Gastroesophageal sphincter (tissue), 4 donors: Measurements from ENCODE around the gene NUAK1. TPM values are rescaled to one million over a fixed set of nuclear protein-coding genes. Genes with fewer than 3 reads are reported as not detected.

ENCODE experiments used
- ATAC-seq: fragments of 150-250 bp; one replicate; pipeline ENCODE4 v1.9.1; 2016; ENCODE audit warnings: mild to moderate bottlenecking, moderate library complexity
- H3K27ac ChIP-seq, 4 donors: fragments of 200-600 bp; sonication (generic) in 3 of 4; 1 replicate in 3 of 4; 2 replicates in 1 of 4; pipeline ENCODE4 v1.5.1; 2016 to 2019
- H3K27me3 ChIP-seq: fragments of 200-600 bp; sonication (generic); one replicate; pipeline ENCODE4 v1.5.1; 2019
- H3K36me3 ChIP-seq, 2 donors: fragments of 200-600 bp; sonication (generic); one replicate each; pipeline ENCODE4 v1.5.1; 2019; ENCODE audit warnings: control low read depth in 1 of 2
- H3K4me1 ChIP-seq, 3 donors: fragments of 200-600 bp; sonication (generic); 1 replicate in 2 of 3; 2 replicates in 1 of 3; pipeline ENCODE4 v1.5.1; 2016 to 2019; ENCODE audit warnings: control low read depth in 2 of 3
- H3K4me3 ChIP-seq, 2 donors: fragments of 200-600 bp; sonication (generic); one replicate each; pipeline ENCODE4 v1.5.1; 2019; ENCODE audit warnings: mild to moderate bottlenecking in 1 of 2, moderate library complexity in 1 of 2
- H3K9me3 ChIP-seq, 3 donors: fragments of 200-600 bp; sonication (generic); one replicate each; pipeline ENCODE4 v1.5.1; 2017 to 2019; ENCODE audit warnings: control low read depth in 2 of 3
- EP300 ChIP-seq: sonication (generic); formaldehyde crosslinking; IDR thresholded peaks from one replicate; pipeline ENCODE4 v1.6.1; 2017; ENCODE audit warnings: antibody characterized with exemption, mild to moderate bottlenecking
- POLR2A ChIP-seq, 2 donors: fragments of 450-650 bp; IDR thresholded peaks; one replicate each; pipeline ENCODE4 v1.6.1; 2017; ENCODE audit warnings: antibody characterized with exemption in 2 of 2, mild to moderate bottlenecking in 2 of 2, moderate library complexity in 1 of 2
- POLR2AphosphoS5 ChIP-seq: sonication (generic); formaldehyde crosslinking; IDR thresholded peaks from one replicate; pipeline ENCODE4 v1.6.1; 2017; ENCODE audit warnings: antibody characterized with exemption
- WGBS, 2 donors: methylation state at CpG; one replicate each; pipeline ENCODE4 v1.1.5; 2018; ENCODE audit warnings: low coverage in 1 of 2; 5-methylcytosine and 5-hydroxymethylcytosine counted together
- total RNA-seq, 4 donors: library from RNA; depleted of rRNA; stranded (reverse); fragments of >200 nt; gene quantifications; one replicate each; pipeline ENCODE4 v1.1.0, GENCODE V29; 2016
- TF ChIP-seq, protein P1 (sequence below), 4 experiments: fragments of 200-600 bp in 2 of 4; fragments of 450-650 bp in 2 of 4; sonication (generic) in 1 of 4; IDR thresholded peaks; one replicate each; pipeline ENCODE4 v1.5.1; 2017 to 2019; ENCODE audit warnings: antibody characterized with exemption in 4 of 4, mild to moderate bottlenecking in 2 of 4, moderate library complexity in 2 of 4

NUAK1 gene
- total RNA-seq, 4 donors from 2014 or later, result 7.4 to 27.7 (median 10.7) TPM

DNA sequence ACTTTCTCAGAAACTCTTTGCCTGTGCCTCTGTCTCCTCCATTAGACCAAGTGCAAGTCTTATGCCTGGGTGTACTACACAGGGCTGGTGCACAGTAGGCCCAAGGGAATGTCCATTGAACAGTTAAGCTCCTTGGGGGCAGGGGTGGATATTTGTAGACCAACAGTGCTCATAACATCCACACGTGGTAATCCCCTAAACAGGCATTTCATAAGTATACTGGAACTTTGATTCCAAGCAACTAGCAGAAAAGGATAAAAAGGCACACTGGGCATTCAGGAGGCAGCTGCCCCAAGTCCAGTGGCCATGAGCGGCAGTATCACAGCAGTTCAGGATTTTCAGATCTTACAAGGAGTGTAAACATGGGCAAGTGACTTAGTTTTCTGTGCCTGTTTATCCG is 16.8 kb downstream of the NUAK1 start:
- no peaks in the 10 kb centered on the region for H3K36me3 ChIP-seq
- H3K27me3 ChIP-seq, result no peaks in the 10 kb centered on the region
- no peaks in the 10 kb centered on the region for H3K9me3 ChIP-seq
- H3K4me3 ChIP-seq, result no peak overlapping the region
- peak overlapping the region in 2 of 4 donors; percentile 2 to 29 for H3K27ac ChIP-seq
- peaks cover 0 to 47% (median 10%) of the 10 kb centered on the region in 3 donors for H3K4me1 ChIP-seq
- no peak for ATAC-seq
- WGBS, 2 donors, result 75 to 100% methylated on average over 1 of the region's 3 CpGs
- TF ChIP-seq, protein P1, sequence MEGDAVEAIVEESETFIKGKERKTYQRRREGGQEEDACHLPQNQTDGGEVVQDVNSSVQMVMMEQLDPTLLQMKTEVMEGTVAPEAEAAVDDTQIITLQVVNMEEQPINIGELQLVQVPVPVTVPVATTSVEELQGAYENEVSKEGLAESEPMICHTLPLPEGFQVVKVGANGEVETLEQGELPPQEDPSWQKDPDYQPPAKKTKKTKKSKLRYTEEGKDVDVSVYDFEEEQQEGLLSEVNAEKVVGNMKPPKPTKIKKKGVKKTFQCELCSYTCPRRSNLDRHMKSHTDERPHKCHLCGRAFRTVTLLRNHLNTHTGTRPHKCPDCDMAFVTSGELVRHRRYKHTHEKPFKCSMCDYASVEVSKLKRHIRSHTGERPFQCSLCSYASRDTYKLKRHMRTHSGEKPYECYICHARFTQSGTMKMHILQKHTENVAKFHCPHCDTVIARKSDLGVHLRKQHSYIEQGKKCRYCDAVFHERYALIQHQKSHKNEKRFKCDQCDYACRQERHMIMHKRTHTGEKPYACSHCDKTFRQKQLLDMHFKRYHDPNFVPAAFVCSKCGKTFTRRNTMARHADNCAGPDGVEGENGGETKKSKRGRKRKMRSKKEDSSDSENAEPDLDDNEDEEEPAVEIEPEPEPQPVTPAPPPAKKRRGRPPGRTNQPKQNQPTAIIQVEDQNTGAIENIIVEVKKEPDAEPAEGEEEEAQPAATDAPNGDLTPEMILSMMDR (IDR thresholded peaks at IDR 0.05), result no peak
- TF ChIP-seq POLR2AphosphoS5, result no peak
- TF ChIP-seq POLR2A (IDR thresholded peaks at IDR 0.05), result no peak

DNA sequence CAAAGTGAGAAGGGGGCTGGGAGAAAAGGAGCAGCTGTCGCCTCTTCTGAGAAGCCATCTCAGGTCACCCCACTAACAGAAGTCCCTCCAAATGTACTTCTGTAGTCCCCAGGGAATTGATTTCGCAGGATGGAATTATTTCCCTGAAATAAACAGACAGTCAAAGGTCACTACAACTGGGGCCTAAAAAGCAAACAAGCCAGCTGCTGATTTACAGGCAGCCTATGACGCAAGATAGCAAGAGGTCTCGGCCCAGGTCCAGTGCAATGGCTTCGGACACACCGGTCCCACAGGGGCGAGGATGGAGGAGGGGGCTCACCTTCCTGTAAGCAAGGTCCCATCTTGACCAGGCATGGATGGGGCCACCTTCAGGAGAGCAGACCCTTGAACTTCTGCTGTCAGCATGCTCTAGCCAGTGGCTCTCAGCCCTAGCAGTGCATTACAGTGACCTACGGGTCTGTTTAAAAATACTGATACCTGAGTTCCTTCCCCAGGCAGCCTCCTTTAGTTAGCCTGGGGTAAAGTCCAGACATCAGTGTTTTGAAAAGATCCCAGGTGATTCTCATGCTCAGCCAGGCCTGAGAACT is 18.1 kb downstream of the NUAK1 start:
- peak overlapping the region in 3 of 4 donors; percentile 11 to 60 (median 48) for H3K27ac ChIP-seq
- ATAC-seq, result peak; percentile 54

DNA sequence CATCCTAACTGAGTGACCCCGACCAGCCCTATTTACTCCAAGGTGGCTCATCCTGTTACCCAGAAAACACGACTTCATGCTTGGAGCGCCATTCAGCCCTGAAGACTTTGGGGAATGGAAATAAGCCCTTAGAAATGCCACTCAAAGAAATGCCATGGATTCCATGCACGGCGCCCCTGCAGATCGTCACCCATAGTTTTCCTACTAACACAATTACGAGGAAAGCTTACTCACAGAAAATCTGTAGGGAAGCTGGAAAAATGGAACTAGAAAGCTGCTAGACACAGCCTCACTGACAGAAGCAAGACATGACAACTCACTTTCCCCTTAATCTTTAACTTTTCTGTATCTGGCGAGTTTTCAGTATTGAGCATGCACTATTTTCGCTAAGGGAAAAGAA is 19.5 kb downstream of the NUAK1 start:
- Histone ChIP-seq H3K36me3 (no peaks in the 10 kb centered on the region), H3K9me3 (no peaks in the 10 kb centered on the region), H3K4me1 (peaks cover 2 to 42% (median 7%) of the 10 kb centered on the region in 3 donors), H3K27ac (peak overlapping the region in 1 of 4 donors; percentile 3), H3K27me3 (no peaks in the 10 kb centered on the region), H3K4me3 (no peak overlapping the region)
- TF ChIP-seq POLR2A (IDR thresholded peaks at IDR 0.05) (no peak), EP300 (no peak), POLR2AphosphoS5 (no peak)
- TF ChIP-seq, protein P1 (IDR thresholded peaks at IDR 0.05), result no peak
- WGBS, 2 donors, result 78 to 81% methylated on average over 4 to 9 of the region's 9 CpGs
- ATAC-seq, result no peak

More for the DNA sequence above, 18.1 kb downstream of the NUAK1 start:
- WGBS, 2 donors, result 62 to 72% methylated on average over 3 to 5 of the region's 8 CpGs
- H3K9me3 ChIP-seq, result no peaks in the 10 kb centered on the region
- TF ChIP-seq POLR2AphosphoS5 (peak; percentile 66), EP300 (no peak)
- H3K4me3 ChIP-seq, result no peak overlapping the region
- no peaks in the 10 kb centered on the region for H3K27me3 ChIP-seq
- peaks cover 0 to 37% (median under 1%) of the 10 kb centered on the region in 3 donors for H3K4me1 ChIP-seq
- H3K36me3 ChIP-seq, result no peaks in the 10 kb centered on the region

DNA sequence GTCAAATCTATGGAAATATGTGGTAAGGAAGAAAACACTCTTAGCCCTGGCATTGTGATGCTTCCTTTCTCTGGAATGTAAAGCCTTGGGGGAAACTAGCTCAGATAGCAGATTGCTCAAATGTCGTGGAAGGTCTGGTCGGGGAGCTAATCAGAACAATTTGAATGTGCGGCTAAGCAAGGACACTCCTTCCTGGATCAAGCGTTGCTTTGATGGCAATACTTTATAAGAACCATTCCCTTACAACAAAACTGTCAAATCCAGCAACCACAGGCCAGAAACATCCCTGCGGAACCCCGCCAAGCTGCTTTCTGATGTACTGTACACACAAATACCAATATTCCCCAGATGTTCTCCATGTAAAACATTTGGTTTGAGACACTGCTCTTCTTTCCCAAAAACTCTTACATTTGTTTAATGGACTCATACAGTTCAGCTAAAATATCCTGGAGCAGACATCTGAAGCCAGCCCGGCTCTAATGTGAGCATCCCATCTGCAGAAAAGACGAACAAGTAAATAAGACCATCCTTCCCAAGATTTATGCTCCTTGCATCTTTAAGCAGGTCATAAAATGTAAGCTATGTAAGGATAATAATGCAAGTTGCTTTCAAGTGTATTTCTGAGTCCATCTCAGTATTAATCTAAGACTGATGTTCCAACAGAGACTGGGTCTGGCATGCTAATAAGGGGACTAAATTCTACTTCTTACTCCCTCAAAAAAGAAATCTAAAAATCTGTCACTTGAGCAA is 20.2 kb downstream of the NUAK1 start:
- Histone ChIP-seq H3K4me1 (peaks cover 2 to 43% (median 12%) of the 10 kb centered on the region in 3 donors), H3K36me3 (no peaks in the 10 kb centered on the region), H3K9me3 (no peaks in the 10 kb centered on the region), H3K27ac (peak overlapping the region in 1 of 4 donors; percentile 3), H3K4me3 (no peak overlapping the region), H3K27me3 (no peaks in the 10 kb centered on the region)
- ATAC-seq, result no peak
- WGBS, 2 donors, result 63 to 100% methylated on average over 4 to 8 of the region's 8 CpGs
- no peak for TF ChIP-seq EP300
- TF ChIP-seq, protein P1 (IDR thresholded peaks at IDR 0.05), result no peak
- TF ChIP-seq POLR2AphosphoS5, result no peak

DNA sequence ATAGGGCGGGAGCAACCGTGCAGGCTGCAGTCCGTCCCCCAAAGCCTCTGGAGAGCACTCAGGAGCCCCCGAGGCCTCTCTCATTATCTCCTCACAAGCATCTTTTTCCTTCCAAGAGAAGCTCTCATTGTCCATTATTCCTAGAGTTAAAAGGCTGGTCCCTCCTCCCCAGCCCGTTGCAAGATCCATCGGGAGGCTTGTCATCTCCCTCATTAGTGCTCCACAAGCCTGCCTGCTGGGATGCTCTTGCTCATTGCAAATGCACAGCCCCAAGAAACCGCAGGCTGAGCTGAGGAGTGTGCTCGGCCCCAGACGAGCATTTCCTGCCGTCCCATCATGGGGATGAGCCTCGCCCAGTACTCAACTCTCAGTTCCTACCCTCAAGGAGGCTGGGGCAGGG is 23.3 kb downstream of the NUAK1 start:
- WGBS, 2 donors, result 61 to 83% methylated on average over 6 to 9 of the region's 11 CpGs
- no peak overlapping the region for H3K27ac ChIP-seq

More for the DNA sequence above, 23.3 kb downstream of the NUAK1 start:
- ATAC-seq, result no peak
- Histone ChIP-seq H3K36me3 (no peaks in the 10 kb centered on the region), H3K4me3 (no peak overlapping the region), H3K27me3 (no peaks in the 10 kb centered on the region), H3K4me1 (peaks cover 5 to 49% (median 26%) of the 10 kb centered on the region in 3 donors), H3K9me3 (no peaks in the 10 kb centered on the region)
- no peak for TF ChIP-seq POLR2A (IDR thresholded peaks at IDR 0.05)
- TF ChIP-seq, protein P1 (IDR thresholded peaks at IDR 0.05), result no peak
- TF ChIP-seq POLR2AphosphoS5, result no peak
- TF ChIP-seq EP300, result no peak
